B cell (primary cell): Measurements from ENCODE around the gene OR1L6.

ENCODE experiments used
- CTCF ChIP-seq: fragments of 200-600 bp; IDR thresholded peaks from one replicate; pipeline ENCODE4 v1.8.0; 2022; ENCODE audit warnings: antibody characterized with exemption, mild to moderate bottlenecking
- EZH2 ChIP-seq: IDR thresholded peaks from 2 replicates; pipeline ENCODE4 v1.6.1; 2012; ENCODE audit warnings: borderline replicate concordance, low read depth, mild to moderate bottlenecking, moderate library complexity, low read length; ENCODE audit not compliant: insufficient read depth, poor library complexity, severe bottlenecking

GRCh38 chr9:122767817-122768216 lies 25.7 kb downstream of the OR1L6 start:
- no peak for TF ChIP-seq CTCF
- TF ChIP-seq EZH2: no peak
